ENCODE results near the gene PPL.

The PPL gene

GRCh38 chr16:4904942-4905615 lies 31.9 kb downstream of the PPL start:
- peaks cover 6% of the 10 kb centered on the region for H3K27me3 ChIP-seq (replicated peaks)
- in situ Hi-C loops (cut with HindIII; ENCODE audit: low pct_ligation_motif_present, low sequenced_read_pairs): no loop called here
- TF ChIP-seq CTCF (IDR thresholded peaks at IDR 0.05; ENCODE audit: low read depth, low read length, missing control alignments): no peak
- H3K4me3 ChIP-seq (ENCODE audit: low read depth, low read length): no peak overlapping the region
- H3K27ac ChIP-seq: no peak overlapping the region
- DNase-seq: no peak
- H3K36me3 ChIP-seq (replicated peaks): no peaks in the 10 kb centered on the region

- no peak overlapping the region for H3K27ac ChIP-seq
- TF ChIP-seq CTCF (IDR thresholded peaks at IDR 0.05; ENCODE audit: low read depth, low read length, missing control alignments): no peak
- H3K36me3 ChIP-seq (replicated peaks): no peaks in the 10 kb centered on the region
- DNase-seq: no peak
- H3K27me3 ChIP-seq (replicated peaks): peaks cover 6% of the 10 kb centered on the region
- H3K4me3 ChIP-seq (ENCODE audit: low read depth, low read length): no peak overlapping the region
- in situ Hi-C loops (cut with HindIII; ENCODE audit: low pct_ligation_motif_present, low sequenced_read_pairs): no loop called here
Observed at GRCh38 chr16:4904108-4904941, 32.6 kb downstream of the PPL start.

DNA sequence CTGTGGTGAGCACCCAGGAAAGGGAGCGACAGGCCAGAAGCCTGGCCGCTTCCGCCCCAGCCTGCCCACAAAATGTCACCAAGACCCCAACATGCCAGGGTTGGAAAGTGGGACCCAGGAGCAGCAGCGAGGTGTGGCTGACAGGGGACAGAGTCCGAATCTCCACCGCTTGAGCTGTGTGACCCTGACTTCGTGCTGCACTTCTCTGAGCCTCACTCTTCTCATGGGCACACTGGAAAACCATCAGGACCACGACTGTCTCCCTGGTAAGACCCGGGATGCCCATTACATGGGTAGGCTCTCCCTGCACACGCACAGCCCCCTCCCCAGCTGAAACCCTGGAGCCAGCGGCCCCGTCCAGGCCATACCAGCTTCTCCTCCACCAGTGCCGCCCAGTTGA lies 34.9 kb downstream of the PPL start:
- H3K4me3 ChIP-seq (ENCODE audit: low read depth, low read length): no peak overlapping the region
- in situ Hi-C loops (cut with HindIII; ENCODE audit: low pct_ligation_motif_present, low sequenced_read_pairs): no loop called here
- H3K27ac ChIP-seq: no peak overlapping the region
- peaks cover 6% of the 10 kb centered on the region for H3K27me3 ChIP-seq (replicated peaks)
- no peak for TF ChIP-seq CTCF (IDR thresholded peaks at IDR 0.05; ENCODE audit: low read depth, low read length, missing control alignments)
- no peaks in the 10 kb centered on the region for H3K36me3 ChIP-seq (replicated peaks)
- no peak for DNase-seq

DNA sequence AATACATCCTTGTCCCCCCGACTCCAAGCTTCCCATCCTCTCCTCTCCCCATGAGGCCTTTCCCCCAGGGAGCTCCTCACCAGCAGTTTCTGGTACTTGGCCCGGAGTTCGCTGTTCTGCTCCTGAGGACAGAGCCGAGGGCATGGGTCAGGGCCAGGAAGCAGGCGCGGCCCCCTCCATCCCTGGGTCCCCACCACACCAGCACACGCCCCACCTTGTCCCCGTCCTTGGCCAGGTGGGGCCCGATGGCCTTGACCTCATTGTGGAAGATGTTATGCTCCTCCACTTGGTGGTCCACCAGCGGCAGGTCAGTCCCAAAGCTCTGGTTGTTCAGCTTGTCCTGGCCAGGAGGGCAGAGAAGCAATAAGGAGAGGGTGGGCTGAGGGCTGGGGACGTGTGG lies 36.2 kb downstream of the PPL start:
- in situ Hi-C loops (cut with HindIII; ENCODE audit: low pct_ligation_motif_present, low sequenced_read_pairs): no loop called here
- H3K27ac ChIP-seq: no peak overlapping the region
- H3K27me3 ChIP-seq (replicated peaks): peaks cover 6% of the 10 kb centered on the region
- no peaks in the 10 kb centered on the region for H3K36me3 ChIP-seq (replicated peaks)
- no peak overlapping the region for H3K4me3 ChIP-seq (ENCODE audit: low read depth, low read length)
- no peak for DNase-seq
- no peak for TF ChIP-seq CTCF (IDR thresholded peaks at IDR 0.05; ENCODE audit: low read depth, low read length, missing control alignments)

DNA sequence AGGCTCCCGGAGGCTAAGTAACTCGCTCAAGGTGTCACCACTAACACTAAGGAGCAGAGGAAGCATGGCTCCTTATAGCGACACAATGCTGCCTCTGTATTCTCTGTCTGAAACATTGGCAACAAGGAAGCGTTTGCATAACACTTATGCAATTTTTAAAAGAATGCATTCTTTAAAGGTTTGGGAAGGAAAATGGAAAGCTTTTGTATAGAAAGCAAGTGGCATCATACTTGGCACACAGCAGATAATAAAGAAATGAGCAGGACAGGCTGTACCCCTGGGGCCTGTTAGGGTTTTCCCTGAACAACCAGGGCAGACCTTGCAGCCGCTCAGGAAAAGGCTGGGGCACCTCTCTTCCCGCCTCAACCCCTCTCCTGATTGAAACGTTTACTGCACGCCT lies 36.9 kb downstream of the PPL start:
- no peak overlapping the region for H3K4me3 ChIP-seq (ENCODE audit: low read depth, low read length)
- peaks cover 6% of the 10 kb centered on the region for H3K27me3 ChIP-seq (replicated peaks)
- in situ Hi-C loops (cut with HindIII; ENCODE audit: low pct_ligation_motif_present, low sequenced_read_pairs): no loop called here
- H3K27ac ChIP-seq: no peak overlapping the region
- no peak for DNase-seq
- no peak for TF ChIP-seq CTCF (IDR thresholded peaks at IDR 0.05; ENCODE audit: low read depth, low read length, missing control alignments)
- no peaks in the 10 kb centered on the region for H3K36me3 ChIP-seq (replicated peaks)

All from brain microvascular endothelial cell (primary cell).